ENCODE results near the gene TBC1D21.

DNA sequence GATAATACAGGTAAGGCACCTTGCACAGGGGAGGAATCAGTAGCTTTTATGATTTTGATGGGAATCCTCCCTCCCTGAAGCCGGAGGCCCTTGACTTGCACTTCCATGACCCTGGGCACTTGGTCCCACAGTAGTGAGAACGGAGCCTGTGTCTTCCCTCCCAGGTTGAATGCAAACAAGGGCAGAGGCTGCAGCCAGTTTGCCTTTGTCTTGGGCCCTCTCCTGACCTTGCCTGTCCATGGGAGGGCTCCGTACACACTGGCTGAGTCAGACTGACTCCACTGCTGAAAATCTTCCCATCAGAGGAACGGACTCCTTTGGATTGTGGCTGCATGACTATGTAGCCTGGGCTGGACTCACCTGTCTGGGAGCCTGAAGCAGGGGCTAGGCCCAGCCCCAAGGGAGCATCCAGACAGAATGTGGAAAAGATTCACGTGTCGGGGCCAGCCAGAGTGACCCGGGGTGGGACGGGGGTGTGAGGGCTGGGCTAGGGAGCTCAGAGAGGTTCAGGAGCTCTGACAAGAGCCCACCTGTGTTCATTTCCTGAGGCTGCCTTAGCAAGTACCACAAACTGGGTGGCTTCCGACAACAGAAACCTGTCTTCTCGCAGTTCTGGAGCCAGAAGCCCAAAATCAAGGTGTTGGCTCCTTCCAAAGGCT, 9.5 kb downstream of the TBC1D21 start:
- TF ChIP-seq, protein P1, sequence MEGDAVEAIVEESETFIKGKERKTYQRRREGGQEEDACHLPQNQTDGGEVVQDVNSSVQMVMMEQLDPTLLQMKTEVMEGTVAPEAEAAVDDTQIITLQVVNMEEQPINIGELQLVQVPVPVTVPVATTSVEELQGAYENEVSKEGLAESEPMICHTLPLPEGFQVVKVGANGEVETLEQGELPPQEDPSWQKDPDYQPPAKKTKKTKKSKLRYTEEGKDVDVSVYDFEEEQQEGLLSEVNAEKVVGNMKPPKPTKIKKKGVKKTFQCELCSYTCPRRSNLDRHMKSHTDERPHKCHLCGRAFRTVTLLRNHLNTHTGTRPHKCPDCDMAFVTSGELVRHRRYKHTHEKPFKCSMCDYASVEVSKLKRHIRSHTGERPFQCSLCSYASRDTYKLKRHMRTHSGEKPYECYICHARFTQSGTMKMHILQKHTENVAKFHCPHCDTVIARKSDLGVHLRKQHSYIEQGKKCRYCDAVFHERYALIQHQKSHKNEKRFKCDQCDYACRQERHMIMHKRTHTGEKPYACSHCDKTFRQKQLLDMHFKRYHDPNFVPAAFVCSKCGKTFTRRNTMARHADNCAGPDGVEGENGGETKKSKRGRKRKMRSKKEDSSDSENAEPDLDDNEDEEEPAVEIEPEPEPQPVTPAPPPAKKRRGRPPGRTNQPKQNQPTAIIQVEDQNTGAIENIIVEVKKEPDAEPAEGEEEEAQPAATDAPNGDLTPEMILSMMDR (IDR thresholded peaks at IDR 0.05), result no peak
- TF ChIP-seq POLR2A (IDR thresholded peaks at IDR 0.05), result no peak
